ENCODE data around the gene C20orf204.

C20orf204 gene

GRCh38 chr20:64067005-64067632 lies 31.1 kb downstream of the C20orf204 start:
- TF ChIP-seq CTCF (IDR thresholded peaks at IDR 0.05; ENCODE audit: low read depth, low read length): no peak
- in situ Hi-C loops (cut with HindIII; ENCODE audit: low sequenced_read_pairs): no loop called here
- no peak overlapping the region for H3K4me3 ChIP-seq (ENCODE audit: low read depth, low read length)
- no peak for DNase-seq (ENCODE audit: low read depth, low spot score)

GRCh38 chr20:64067733-64068307 lies 31.8 kb downstream of the C20orf204 start:
- no peak for DNase-seq (ENCODE audit: low read depth, low spot score)
- in situ Hi-C loops (cut with HindIII; ENCODE audit: low sequenced_read_pairs): no loop called here
- H3K4me3 ChIP-seq (ENCODE audit: low read depth, low read length): no peak overlapping the region
- TF ChIP-seq CTCF (IDR thresholded peaks at IDR 0.05; ENCODE audit: low read depth, low read length): no peak

GRCh38 chr20:64068386-64069208 lies 32.6 kb downstream of the C20orf204 start:
- no peak overlapping the region for H3K4me3 ChIP-seq (ENCODE audit: low read depth, low read length)
- no peak for DNase-seq (ENCODE audit: low read depth, low spot score)
- no peak for TF ChIP-seq CTCF (IDR thresholded peaks at IDR 0.05; ENCODE audit: low read depth, low read length)
- in situ Hi-C loops (cut with HindIII; ENCODE audit: low sequenced_read_pairs): no loop called here

GRCh38 chr20:64069209-64069613 lies 33.2 kb downstream of the C20orf204 start:
- no peak overlapping the region for H3K4me3 ChIP-seq (ENCODE audit: low read depth, low read length)
- DNase-seq (ENCODE audit: low read depth, low spot score): no peak
- TF ChIP-seq CTCF (IDR thresholded peaks at IDR 0.05; ENCODE audit: low read depth, low read length): no peak
- in situ Hi-C loops (cut with HindIII; ENCODE audit: low sequenced_read_pairs): no loop called here

GRCh38 chr20:64069614-64070243 lies 33.7 kb downstream of the C20orf204 start:
- DNase-seq (ENCODE audit: low read depth, low spot score): no peak
- in situ Hi-C loops (cut with HindIII; ENCODE audit: low sequenced_read_pairs): no loop called here
- no peak overlapping the region for H3K4me3 ChIP-seq (ENCODE audit: low read depth, low read length)
- peak; percentile 89 for TF ChIP-seq CTCF (IDR thresholded peaks at IDR 0.05; ENCODE audit: low read depth, low read length)

GRCh38 chr20:64070244-64070993 lies 34.4 kb downstream of the C20orf204 start:
- DNase-seq (ENCODE audit: low read depth, low spot score): no peak
- in situ Hi-C loops (cut with HindIII; ENCODE audit: low sequenced_read_pairs): no loop called here
- H3K4me3 ChIP-seq (ENCODE audit: low read depth, low read length): no peak overlapping the region
- TF ChIP-seq CTCF (IDR thresholded peaks at IDR 0.05; ENCODE audit: low read depth, low read length): no peak
